ENCODE data around the gene RPL10.

The RPL10 gene

DNA sequence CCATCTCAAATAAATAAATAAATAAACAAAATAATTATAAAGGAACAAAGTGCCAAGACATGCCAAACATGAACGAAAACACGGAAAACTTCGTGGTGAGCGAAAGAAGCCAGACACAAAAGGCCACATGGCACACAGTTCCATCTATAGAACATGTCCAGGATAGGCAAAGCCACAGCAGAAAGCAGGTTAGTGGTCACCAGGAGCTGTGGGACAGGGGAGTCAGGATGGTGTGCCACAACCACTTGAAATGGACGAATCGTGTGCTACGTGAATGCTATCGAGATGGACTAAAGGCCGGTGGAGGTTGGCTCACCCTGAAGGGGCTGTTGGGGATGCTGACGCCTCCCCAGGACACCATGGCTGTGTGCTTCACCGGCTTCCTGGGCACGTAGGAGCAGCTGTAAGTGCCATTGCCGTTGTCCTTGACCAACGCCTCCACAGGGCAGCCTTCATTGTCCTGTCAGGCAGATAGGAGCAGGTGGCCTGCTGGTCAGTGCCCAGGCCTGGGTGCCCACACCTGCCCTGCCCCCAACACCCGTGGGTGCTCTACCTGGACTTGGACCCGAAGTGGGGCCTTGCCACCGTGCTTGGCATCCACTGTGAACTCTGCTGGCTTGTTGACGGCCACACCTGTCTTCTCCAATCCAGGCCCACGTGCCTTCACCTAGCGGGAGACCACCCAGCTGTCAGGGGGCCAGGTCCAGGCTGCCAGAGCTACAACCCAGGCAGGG is 34.3 kb upstream of the RPL10 start:
- DNase-seq: no peak

DNA sequence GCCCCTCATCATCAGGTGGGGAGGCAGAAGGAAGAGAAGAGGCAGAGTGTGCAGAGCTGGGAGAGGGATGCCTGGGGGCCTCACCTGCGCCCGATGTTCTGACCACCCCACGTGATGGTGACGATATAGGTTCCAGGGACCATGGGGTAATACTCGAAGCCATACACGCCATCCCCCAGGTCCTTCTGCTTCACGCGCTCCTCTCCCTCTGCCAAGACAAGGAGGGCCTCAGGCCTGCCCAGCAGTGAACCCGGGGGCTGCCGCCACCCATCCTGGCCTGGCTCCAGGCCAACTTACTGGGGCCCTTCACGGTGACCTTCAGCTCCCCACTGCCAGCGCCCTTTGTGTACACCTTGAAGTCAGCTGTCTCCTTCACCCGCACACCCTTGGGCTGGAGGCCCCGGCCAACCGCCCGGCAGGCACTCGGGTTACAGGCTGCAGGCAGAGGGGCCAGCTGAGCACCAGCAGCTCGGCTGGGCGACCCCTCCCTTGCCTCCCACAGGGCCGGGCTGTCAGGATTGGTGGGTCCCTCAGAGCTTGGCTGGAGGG is 33.1 kb upstream of the RPL10 start:
- DNase-seq: no peak

DNA sequence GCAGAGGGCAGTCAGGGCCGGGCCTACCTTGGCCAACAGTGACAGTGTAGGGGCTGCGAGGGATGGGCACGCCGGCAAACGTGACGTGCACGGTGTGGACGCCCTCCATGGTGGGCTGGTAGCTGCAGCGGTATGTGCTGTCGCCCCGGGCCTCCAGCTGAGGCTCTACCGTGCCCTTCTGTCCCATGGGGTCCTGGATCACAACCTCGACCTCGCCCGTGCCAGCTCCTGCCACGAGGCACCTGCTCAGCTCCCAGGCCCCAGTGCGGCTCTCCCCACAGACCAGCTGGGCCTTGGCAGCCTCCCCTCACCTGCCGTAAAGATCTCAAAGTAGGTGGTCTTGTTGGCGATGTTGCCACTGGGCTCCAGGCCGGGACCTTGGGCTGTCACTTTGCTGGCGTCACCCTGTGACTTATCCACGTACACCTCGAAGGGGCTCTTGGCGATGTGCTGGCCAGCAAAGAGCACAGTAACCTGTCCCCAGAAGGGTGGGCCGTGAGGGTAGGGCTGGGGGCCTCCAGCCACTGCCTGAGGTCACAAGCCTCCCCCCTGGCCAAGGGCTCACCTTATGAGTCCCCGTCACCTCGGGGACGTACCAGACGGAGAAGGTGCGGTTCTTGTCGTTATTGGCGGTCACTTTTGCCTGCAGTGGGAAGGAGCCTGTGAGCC is 32.0 kb upstream of the RPL10 start:
- no peak for DNase-seq

DNA sequence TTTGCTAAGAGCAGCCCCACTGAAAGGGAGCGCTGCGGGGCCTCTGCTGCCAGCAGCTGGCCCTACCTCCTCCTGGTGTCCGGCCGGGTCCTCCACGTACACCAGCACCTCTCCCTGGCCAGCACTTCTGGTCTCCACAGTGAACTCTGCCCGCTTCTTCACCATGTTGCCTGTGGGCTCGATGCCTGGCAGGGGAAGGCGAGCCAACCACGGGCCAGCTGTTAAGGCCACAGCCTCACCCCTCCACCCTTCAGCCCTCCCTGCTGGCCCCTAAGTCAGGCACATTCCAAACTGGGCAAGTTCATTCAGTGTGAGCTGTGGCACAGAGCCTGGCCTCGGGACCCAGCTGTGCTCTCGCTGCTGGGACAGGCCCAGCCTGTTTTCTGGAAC is 31.5 kb upstream of the RPL10 start:
- DNase-seq: no peak

DNA sequence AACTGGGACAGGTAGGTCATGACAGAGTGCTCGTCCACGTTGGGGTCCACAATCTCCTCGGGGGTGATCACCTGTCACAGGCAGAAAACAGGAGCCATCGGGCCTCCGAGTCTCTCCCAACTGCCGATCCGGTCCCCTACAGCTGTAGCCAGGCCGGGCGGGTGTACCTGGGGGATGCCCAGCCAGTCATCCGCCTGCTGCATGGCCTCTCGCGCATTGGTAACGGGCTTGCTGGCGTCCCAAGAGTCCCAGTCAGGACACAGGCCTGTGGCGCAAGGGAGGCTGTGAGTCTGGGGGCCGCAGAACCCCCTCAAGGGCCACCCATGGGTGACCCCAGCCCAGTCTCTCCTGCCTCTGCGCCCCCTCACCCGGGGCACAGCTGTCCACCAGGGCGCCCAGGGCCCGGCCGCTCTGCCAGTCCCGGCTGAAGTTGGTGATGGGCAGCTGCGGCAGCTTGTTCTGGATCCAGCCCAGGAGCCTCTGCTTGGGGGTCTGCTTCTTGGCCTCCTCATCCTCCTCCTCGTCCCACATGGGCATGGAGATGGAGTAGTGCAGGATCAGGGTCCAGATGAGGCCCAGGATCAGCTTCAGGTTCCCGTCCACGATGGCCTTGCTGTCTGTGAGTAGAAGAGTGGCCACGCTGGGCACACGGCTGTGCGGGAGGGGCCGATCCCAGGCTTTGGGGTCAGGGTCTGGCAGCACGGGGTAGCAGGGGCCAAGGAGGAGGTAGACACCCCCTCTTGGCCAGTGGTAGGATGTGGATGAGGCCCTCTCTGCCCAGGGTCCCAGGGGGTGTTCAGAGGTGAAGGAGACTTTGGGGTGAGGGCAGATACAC is 30.5 kb upstream of the RPL10 start:
- no peak for DNase-seq

DNA sequence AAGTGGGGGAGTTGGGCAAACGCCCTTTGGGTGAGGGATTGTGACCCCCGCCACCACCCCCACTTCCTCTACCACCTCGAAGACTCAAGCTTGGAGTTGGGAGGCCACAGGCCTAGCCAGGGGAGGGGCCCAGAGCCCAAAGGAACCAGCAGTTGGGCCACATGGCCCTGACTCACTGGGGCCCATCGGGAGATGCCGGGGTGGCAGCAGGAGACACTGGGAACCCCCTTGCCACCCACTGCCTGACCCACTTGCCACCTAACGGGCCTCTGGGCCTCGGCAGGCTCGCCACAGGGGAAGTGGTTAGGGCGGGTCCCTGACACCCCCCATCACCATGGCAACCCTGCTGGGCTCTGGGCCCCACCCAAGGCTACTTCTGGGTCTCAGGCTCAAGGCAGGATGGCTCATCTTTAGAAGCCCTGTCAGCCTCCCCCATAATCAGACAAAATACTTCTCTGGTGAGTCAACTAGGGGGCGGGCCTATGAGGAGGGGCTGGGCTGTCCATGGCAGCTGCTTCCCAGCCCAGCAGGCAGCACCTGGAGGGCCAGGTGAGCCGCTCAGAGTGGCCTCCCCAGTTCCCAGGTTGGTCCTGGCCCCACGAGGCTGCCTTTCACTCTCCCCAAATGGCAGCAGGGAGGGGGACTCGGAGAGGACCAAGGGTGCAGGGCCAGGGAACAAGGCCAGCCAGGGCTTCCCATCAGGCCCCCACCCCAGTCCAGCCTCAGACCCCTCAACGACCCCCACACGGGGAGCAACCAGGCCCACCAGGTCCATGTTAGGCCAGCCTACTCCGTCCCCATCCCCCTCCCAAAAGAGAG is 29.3 kb upstream of the RPL10 start:
- DNase-seq: peak; percentile 79

DNA sequence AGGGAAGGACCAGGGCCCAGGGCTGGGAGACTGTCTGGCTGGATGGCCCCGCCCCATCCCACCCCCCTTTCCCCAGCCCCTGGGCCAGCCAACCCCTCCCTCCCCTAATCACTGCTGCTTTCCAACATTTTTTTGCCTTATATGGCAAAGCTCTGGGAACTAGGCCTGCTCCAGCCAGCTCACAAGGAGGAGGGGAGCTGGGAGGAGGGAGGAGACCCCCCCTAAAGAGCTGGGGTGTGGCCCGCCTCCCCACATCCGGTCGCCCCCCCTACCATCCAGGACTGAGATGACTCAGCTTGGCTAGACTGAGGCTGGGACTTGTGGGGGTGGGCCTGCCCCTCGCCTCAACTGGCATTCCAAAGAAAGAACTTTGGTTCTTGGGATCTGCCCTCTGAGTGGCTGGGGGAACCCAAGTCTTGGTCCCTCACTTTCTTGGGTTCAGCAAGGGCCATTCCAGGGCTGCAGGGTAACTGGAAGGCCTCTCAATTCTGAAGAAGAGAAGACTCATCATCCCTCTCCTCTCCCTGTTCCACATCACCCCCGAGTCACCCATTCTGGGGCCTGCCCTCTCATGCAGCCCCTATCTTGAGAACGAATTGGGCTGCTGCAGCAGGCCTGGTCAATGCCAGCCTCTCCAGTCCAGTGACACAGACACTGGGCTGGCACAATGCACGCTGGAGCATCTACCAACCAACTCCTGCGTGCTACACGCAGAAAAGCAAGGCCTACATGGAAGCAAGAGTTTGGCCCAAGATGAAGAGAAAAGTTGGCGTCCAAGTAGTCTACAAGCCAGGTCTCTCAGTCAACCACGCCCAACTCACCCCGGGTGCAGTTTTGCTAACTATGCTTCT is 28.5 kb upstream of the RPL10 start:
- DNase-seq: peak; percentile 51

DNA sequence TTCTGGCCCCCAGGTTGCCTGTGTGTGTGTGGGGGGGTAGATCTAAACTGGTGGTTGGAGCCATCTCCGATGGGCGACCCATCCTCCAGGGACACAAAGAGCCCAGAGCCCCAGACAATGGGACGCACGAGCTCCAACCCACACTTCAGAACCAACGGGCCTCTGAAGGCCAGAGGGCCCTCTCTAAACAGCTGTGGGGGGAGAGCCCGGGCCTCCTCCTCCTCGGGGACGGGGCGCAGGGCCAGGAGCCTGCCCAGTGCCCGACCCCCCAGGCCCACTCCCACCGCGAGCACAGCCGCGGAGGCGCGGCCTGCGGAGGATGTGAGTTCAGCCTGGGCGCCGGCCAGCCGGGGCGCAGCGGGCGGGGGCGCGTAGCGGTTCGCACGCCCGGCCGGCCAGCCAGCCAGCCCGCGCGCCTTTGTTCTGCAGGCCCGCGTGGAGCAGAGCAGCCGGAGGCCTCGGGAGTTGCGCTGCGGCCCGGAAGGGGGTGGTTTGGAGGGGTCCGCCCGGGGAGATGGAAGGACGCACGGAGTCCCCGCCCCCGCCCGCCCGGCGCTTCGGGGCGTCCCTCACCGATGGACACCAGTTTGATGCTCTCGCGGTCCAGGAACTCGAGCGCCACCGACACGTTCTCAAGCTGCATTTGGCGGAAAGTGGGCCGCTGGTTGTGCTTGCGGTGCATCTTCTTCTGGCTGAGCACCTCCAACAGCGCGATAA is 27.7 kb upstream of the RPL10 start:
- no peak for DNase-seq

DNA sequence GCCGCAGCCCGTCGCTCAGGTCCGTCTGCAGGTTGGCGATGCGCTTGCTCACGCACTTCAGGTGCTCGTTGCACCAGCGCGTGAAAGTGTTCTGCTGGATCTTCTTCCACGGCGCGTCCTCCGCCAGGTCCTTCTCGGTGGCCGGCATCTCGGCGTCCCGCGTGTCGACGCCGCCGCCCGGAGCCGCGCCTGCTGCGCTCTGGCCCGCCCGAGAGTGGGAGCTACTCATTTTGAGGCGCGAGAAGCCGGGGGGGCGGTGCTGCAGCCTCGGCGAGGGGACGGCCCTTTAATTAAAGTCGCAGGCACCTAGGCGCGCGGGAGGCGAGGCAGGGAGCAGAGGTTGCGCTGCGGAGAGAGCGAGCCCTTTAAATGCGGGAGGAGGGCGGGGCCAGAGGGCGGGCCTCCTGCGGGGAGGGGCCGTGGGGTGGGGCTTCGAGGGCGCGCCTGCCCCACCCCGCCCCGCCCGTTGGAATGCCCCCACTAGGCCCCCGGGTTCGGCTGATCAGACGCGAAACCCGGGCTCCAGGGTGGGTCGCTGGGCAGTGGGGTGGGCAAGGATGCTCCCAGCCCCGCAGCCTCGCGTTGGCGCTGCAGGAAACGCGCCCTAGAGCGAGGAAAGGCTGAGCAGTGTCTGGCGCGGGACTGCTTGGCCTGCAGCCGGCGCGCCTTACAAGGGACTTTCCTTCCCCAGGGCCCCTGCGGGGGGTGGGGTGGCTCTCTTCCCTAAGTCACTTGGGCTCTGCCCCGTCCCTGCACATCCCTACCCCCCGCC is 27.0 kb upstream of the RPL10 start:
- peak; percentile 88 for DNase-seq

DNA sequence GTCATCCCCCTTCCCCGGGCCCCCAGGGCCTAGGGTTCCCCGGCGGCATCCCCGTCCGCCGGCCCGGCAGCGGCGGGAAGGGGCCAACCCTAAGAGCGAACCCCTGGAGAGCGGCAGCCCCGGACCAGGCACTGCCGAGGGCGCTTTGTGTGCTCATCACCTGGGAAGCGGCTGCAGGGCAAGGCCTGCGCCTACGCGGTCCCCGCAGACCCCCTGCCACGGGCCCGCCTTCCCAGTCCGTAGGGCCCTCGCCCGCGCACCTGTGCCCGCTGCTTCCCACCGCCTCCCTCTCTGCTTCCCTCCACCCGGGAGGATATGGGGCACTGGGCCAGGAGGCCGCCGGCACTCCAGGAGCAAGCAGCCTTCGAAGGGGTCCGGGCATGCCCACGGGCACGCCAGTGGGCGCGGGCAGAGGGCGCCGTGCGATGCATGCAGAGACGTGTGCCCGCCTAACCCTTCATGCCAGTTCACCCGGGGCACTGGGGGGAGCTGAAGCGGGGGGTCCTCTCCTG is 26.3 kb upstream of the RPL10 start:
- no peak for DNase-seq

DNA sequence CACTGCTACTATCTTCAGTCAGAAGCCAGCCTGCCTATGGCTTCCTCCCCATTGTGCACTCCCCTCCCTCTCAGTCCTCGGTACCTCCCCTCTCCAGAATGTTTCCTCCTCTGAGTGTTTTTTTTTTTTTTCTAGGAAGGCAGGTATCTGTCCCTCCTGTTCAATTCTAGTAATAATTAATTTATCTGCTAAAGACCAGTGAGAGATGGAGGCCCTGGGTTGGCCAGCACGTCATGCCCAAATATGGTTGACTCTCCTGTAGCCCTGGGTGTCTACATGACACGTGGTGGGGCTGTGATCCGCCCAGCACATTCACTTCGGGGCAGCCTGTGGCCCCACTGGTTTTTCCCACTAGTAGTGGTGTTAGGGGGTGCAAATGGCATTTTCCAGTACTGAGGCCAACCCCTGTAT is 25.6 kb upstream of the RPL10 start:
- no peak for DNase-seq

DNA sequence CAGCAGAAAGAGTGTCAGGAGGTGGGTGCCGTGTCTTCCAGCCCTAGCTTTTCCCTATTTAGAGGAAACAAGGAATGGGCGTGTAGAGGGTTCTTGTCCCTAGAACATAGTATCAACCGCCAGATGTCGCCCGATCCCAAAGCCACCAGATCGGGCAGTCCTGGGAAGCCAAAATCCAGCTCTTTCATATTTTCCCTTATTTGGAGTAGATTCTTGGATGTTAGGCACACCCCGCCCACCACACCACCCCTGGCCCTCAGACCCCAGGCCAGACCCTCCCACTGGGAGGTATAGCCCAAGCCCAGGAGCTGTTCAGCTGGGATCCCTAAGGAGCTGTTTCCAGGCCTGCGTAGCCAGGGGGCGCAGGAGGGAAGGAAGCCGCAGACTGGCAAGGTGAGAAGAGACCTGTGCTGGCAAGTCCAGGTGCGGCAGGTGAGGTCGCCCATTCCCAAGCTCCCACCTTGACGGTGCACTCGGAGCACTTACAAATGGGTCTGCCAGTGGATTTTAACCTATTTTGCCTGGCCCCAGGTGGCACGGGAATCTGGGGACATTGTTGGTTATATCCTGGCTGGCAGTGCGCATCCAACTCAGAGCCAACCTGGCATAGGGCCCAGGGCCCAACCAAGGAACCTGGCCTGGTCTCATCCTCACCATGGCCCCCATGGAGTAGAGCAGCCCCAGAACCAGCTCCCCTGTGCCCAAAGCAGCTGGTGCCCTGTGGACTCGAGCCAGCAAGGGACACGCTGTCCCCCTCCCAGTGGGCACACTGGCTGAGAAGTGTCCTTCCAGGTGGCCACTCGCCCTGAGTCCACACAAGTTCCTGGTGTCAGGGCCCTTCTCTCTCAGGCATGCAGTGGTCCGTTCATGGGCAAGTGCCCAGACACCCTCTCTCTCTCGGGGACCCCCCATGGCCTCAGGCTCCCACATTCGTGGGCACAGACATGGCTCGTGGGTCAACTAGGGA is 24.6 kb upstream of the RPL10 start:
- DNase-seq: no peak

DNA sequence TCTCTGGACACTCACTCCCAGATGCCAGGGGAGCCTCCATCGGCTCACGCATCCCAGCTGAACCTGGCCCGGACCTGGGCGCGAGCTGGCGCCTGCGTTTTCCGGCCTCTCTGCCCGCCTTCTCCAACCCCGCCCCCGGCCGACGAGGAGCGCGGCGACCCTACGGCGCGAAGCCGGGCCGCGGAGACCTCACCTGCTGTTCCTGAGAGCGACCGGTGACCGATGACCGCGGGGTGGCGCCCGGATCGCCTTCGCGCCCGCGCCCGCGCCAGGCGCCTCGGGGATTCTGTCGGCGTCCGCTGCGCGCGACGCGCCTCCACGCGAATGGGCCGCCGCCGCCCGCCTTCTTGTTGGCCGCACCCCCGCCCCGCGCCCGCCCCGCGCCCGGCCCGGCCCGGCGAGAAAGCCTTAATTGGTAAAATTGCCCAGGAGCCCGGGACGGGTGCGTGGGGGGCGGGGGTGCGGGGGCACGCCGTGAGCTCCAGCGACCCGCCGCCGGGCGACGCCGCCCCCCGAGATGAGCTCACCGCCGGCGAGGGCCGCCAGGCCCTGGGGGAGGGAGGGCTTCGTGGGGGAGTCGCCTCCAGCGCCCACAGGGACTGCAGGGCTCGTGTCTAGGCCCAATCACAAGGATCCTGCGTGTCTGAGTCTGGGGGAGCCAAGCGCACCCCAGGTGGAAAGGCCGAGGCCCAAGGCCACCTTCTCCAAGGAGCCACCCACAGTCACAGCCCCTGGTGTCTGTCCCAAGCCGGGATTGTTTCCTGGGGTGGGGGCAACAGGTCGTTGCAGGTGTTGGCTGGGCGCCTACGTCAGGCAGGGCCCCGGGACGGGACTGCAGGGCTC is 23.6 kb upstream of the RPL10 start, which contains the start of gene FLNA:
TSS of gene FLNA (minus strand) at position 322 of the 843 bp plus-strand sequence. CDS start 3,389 bp downstream, outside the sequence.
- no peak for DNase-seq

DNA sequence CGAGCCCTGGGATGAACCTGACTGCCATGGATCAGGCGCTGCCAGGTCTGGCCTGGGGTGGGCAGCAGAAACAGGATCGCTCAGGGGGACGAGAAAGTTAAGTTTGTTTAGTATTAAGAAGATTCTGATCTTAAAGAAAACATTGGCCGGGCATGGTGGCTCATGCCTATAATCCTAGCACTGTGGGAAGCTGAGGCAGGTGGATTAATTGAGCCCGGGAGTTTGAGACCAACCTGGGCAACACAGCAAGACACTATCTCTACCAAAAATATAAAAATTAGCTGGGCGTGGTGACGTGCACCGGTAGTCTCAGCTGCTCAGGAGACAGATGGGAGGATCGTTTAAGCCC is 23.0 kb upstream of the RPL10 start:
- no peak for DNase-seq

DNA sequence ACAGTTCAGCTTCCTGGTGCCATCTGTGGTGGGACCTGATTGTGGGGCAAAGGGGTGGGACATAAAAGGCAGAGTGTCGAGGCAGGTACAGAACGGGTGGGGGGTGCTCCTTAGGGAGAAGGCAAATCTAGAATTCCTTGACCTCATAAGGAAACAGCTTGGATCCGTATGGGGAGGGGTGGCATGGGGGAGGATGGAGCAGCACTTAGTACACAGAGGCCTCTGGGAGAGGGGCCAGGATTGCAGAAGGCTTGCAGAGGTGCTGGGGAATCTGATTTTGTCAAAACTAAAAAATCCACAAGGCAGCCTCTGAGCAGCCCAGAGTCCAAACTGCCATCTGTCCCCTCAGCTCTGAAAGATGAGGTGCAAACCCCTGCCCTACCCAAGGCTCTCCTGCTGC is 21.4 kb upstream of the RPL10 start:
- DNase-seq: no peak

DNA sequence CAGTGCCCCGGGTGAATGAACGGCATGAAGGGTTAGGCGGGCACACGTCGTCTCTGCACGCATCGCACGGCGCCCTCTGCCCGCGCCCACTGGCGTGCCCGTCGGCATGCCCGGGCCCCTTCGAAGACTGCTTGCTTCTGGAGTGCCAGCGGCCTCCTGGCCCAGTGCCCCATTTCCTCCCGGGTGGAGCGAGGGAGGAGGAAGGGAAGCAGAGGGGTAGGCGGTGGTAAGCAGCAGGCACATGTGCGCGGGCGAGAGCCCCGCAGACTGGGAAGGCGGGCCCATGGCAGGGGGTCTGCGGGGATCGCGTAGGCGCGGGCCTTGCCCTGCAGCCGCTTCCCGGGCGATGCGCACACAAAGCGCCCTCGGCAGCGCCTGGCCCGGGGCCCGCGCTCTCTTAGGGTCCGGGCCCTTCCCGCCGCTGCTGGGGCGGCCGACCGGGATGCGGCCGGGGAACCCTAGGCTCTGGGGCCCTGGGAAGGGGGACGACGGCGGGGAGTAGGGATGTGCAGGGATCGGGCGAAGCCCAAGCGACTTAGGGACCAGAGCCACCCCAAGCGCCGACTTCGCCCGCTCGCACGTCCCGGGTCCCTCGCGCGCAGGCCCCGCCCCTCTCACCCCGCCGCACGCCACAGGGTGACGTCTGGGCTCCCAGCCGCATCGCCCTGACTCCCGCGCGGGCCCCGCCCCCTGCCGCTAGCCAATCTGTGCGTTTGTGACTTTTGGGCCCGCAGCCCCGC is 19.9 kb upstream of the RPL10 start:
- DNase-seq: no peak
